GM23338 (cell line): ENCODE data around the gene KCNK10. TPM values are rescaled to one million over a fixed set of nuclear protein-coding genes. Genes with fewer than 3 reads are reported as not detected.

Source experiments
- ATAC-seq: fragments of 200-7000 bp; cut with Tn5 transposase; 3 replicates; pipeline ENCODE4 v1.9.1; 2020
- DNase-seq: peaks from one replicate; pipeline ENCODE4 v3.0.0-alpha.2; 2015; ENCODE audit warnings: low spot score
- H2AFZ ChIP-seq: fragments of 200-600 bp; sonication (generic); 2 replicates; pipeline ENCODE4 v1.8.0; 2016; ENCODE audit warnings: antibody characterized with exemption, mild to moderate bottlenecking, moderate library complexity
- H3F3A ChIP-seq: fragments of 200-600 bp; sonication (generic); replicated peaks from 2 replicates; pipeline ENCODE4 v1.8.0; 2017; ENCODE audit warnings: antibody characterized with exemption, mixed run types, low read depth
- H3K27ac ChIP-seq: fragments of 200-600 bp; sonication (generic); 2 replicates; pipeline ENCODE4 v1.6.1; 2016; ENCODE audit warnings: low read depth
- H3K27me3 ChIP-seq: fragments of 200-600 bp; sonication (generic); 2 replicates; pipeline ENCODE4 v1.8.0; 2016; ENCODE audit warnings: mild to moderate bottlenecking, mixed run types, moderate library complexity; ENCODE audit not compliant: insufficient read depth
- H3K36me3 ChIP-seq: fragments of 200-600 bp; sonication (generic); 2 replicates; pipeline ENCODE4 v1.8.0; 2016; ENCODE audit warnings: mild to moderate bottlenecking; ENCODE audit not compliant: insufficient read depth
- H3K4me1 ChIP-seq: fragments of 200-600 bp; sonication (generic); 2 replicates; pipeline ENCODE4 v1.8.0; 2016; ENCODE audit warnings: mild to moderate bottlenecking, moderate library complexity; ENCODE audit not compliant: insufficient read depth
- H3K4me2 ChIP-seq: fragments of 200-600 bp; sonication (generic); 2 replicates; pipeline ENCODE4 v1.7.1; 2017; ENCODE audit warnings: mixed run types
- H3K4me3 ChIP-seq: fragments of 200-600 bp; sonication (generic); 2 replicates; pipeline ENCODE4 v1.6.1; 2016; ENCODE audit warnings: mixed run types
- H3K79me2 ChIP-seq: fragments of 200-600 bp; sonication (generic); replicated peaks from 2 replicates; pipeline ENCODE4 v1.8.0; 2017; ENCODE audit warnings: mild to moderate bottlenecking; ENCODE audit not compliant: insufficient read depth
- H3K9me2 ChIP-seq: fragments of 200-600 bp; sonication (generic); 2 replicates; pipeline ENCODE4 v1.8.0; 2017; ENCODE audit not compliant: insufficient read depth
- H4K20me1 ChIP-seq: fragments of 200-600 bp; sonication (generic); replicated peaks from 2 replicates; pipeline ENCODE4 v1.8.0; 2017; ENCODE audit warnings: mild to moderate bottlenecking; ENCODE audit not compliant: insufficient read depth
- H3K27ac Mint-ChIP-seq: 2 replicates; pipeline ENCODE4 v1.8.0; 2020; ENCODE audit warnings: inconsistent platforms, mild to moderate bottlenecking, moderate library complexity, mixed read lengths
- H3K27me3 Mint-ChIP-seq: 3 replicates; pipeline ENCODE4 v1.8.0; 2022; ENCODE audit warnings: low read depth, mild to moderate bottlenecking, moderate library complexity, mixed read lengths, inconsistent platforms; ENCODE audit not compliant: insufficient read depth, poor library complexity
- H3K36me3 Mint-ChIP-seq: 3 replicates; pipeline ENCODE4 v1.8.0; 2021; ENCODE audit warnings: low read depth, mild to moderate bottlenecking, inconsistent platforms, moderate library complexity, mixed read lengths
- H3K4me1 Mint-ChIP-seq: 3 replicates; pipeline ENCODE4 v1.8.0; 2020; ENCODE audit warnings: mild to moderate bottlenecking, inconsistent platforms, mixed read lengths
- H3K4me3 Mint-ChIP-seq: 3 replicates; pipeline ENCODE4 v1.8.0; 2021; ENCODE audit warnings: moderate library complexity, mild to moderate bottlenecking, inconsistent platforms, mixed read lengths
- H3K9me3 Mint-ChIP-seq: 3 replicates; pipeline ENCODE4 v1.8.0; 2020; ENCODE audit warnings: moderate library complexity, mild to moderate bottlenecking, inconsistent platforms, mixed read lengths
- CREB1 ChIP-seq: fragments of 250-450 bp; sonication (Bioruptor Pico); IDR thresholded peaks from 2 replicates; pipeline ENCODE4 v1.5.0; 2020; ENCODE audit warnings: low read depth, mild to moderate bottlenecking, moderate library complexity
- EZH2 ChIP-seq: fragments of 200-600 bp; sonication (generic); IDR thresholded peaks from one replicate; pipeline ENCODE4 v1.8.0; 2017; ENCODE audit warnings: antibody characterized with exemption, mild to moderate bottlenecking, low read depth; ENCODE audit not compliant: unreplicated experiment
- EZH2phosphoT487 ChIP-seq: fragments of 200-600 bp; sonication (generic); IDR thresholded peaks from one replicate; pipeline ENCODE4 v1.8.1; 2018; ENCODE audit warnings: antibody characterized with exemption; ENCODE audit not compliant: unreplicated experiment
- NANOG ChIP-seq: IDR thresholded peaks from 2 replicates; pipeline ENCODE4 v1.6.1; 2016; ENCODE audit warnings: antibody characterized with exemption, borderline replicate concordance
- POLR2AphosphoS5 ChIP-seq: IDR thresholded peaks from 2 replicates; pipeline ENCODE4 v1.6.1; 2016; ENCODE audit warnings: antibody characterized with exemption, low read depth
- STAT1 ChIP-seq: IDR thresholded peaks from one replicate; pipeline ENCODE4 v1.6.1; 2016; ENCODE audit warnings: antibody characterized with exemption; ENCODE audit not compliant: unreplicated experiment
- ZNF114 ChIP-seq: fragments of 250-450 bp; sonication (Bioruptor Pico); IDR thresholded peaks from 2 replicates; pipeline ENCODE4 v1.5.0; 2020; ENCODE audit warnings: mild to moderate bottlenecking, moderate library complexity
- ZNF331 ChIP-seq: fragments of 250-450 bp; sonication (Bioruptor Pico); IDR thresholded peaks from 2 replicates; pipeline ENCODE4 v1.5.0; 2020; ENCODE audit warnings: low read depth, mild to moderate bottlenecking, moderate library complexity
- polyA plus RNA-seq: library from polyadenylated mRNA; unstranded; fragments of >200 nt; fragmentation: Nextera tagmentation; extraction: Ambion mirVana; gene quantifications from 2 replicates; pipeline ENCODE4 v1.2.1, GENCODE V29; 2016
- total RNA-seq: library from RNA; depleted of rRNA; stranded (reverse); fragments of >200 nt; shearing (Covaris generic); gene quantifications from 2 replicates; pipeline ENCODE4 v1.2.3, GENCODE V29; 2014
- TF ChIP-seq, protein P1 (sequence below): IDR thresholded peaks from 2 replicates; pipeline ENCODE4 v1.6.1; 2016; ENCODE audit warnings: antibody characterized with exemption
- TF ChIP-seq, protein P2 (sequence below), 2 experiments: fragments of 200-600 bp in 1 of 2; sonication (generic) in 1 of 2; conservative IDR thresholded peaks; 2 replicates each; pipeline versions ENCODE4 v1.5.1 to v1.6.1; 2016 to 2017; ENCODE audit warnings: antibody characterized with exemption in 2 of 2, low read depth in 2 of 2, mild to moderate bottlenecking in 2 of 2, moderate library complexity in 1 of 2
- TF ChIP-seq, protein P3 (sequence below): IDR thresholded peaks from one replicate; pipeline ENCODE4 v1.6.1; 2018; ENCODE audit warnings: antibody characterized with exemption; ENCODE audit not compliant: unreplicated experiment

KCNK10 gene
- total and polyA plus RNA-seq, 2 experiments from 2014 or later = 0.29 to 1.0 TPM

DNA sequence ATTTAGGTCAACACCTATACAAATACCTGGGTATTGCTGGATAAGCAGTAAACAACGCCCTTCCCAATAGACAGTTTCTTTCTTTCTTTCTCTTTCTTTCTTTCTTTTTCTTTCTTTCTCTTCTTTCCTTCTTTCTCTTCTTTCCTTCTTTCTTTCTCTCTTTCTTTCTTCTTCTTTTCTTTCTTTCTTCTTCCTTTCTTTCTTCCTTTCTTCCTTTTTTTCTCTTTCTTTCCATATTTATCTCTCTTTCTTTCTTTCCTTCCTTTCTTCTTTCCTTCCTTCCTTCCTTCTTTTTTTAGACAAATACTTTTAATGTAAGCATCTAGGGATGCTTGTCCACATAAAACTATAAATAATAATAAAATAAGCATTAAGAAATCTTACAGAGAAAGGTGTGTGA is 123.2 kb downstream of the KCNK10 start (continued):
- TF ChIP-seq, protein P1, sequence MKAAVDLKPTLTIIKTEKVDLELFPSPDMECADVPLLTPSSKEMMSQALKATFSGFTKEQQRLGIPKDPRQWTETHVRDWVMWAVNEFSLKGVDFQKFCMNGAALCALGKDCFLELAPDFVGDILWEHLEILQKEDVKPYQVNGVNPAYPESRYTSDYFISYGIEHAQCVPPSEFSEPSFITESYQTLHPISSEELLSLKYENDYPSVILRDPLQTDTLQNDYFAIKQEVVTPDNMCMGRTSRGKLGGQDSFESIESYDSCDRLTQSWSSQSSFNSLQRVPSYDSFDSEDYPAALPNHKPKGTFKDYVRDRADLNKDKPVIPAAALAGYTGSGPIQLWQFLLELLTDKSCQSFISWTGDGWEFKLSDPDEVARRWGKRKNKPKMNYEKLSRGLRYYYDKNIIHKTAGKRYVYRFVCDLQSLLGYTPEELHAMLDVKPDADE = no peak
- TF ChIP-seq ZNF331 (CRISPR knock-in tag) (no peak), POLR2AphosphoS5 (no peak), STAT1 (no peak)
- TF ChIP-seq, protein P2, sequence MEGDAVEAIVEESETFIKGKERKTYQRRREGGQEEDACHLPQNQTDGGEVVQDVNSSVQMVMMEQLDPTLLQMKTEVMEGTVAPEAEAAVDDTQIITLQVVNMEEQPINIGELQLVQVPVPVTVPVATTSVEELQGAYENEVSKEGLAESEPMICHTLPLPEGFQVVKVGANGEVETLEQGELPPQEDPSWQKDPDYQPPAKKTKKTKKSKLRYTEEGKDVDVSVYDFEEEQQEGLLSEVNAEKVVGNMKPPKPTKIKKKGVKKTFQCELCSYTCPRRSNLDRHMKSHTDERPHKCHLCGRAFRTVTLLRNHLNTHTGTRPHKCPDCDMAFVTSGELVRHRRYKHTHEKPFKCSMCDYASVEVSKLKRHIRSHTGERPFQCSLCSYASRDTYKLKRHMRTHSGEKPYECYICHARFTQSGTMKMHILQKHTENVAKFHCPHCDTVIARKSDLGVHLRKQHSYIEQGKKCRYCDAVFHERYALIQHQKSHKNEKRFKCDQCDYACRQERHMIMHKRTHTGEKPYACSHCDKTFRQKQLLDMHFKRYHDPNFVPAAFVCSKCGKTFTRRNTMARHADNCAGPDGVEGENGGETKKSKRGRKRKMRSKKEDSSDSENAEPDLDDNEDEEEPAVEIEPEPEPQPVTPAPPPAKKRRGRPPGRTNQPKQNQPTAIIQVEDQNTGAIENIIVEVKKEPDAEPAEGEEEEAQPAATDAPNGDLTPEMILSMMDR (conservative IDR thresholded peaks at IDR 0.05; ENCODE audit: low read depth in 2 of 2) = no peak
- TF ChIP-seq, protein P3, sequence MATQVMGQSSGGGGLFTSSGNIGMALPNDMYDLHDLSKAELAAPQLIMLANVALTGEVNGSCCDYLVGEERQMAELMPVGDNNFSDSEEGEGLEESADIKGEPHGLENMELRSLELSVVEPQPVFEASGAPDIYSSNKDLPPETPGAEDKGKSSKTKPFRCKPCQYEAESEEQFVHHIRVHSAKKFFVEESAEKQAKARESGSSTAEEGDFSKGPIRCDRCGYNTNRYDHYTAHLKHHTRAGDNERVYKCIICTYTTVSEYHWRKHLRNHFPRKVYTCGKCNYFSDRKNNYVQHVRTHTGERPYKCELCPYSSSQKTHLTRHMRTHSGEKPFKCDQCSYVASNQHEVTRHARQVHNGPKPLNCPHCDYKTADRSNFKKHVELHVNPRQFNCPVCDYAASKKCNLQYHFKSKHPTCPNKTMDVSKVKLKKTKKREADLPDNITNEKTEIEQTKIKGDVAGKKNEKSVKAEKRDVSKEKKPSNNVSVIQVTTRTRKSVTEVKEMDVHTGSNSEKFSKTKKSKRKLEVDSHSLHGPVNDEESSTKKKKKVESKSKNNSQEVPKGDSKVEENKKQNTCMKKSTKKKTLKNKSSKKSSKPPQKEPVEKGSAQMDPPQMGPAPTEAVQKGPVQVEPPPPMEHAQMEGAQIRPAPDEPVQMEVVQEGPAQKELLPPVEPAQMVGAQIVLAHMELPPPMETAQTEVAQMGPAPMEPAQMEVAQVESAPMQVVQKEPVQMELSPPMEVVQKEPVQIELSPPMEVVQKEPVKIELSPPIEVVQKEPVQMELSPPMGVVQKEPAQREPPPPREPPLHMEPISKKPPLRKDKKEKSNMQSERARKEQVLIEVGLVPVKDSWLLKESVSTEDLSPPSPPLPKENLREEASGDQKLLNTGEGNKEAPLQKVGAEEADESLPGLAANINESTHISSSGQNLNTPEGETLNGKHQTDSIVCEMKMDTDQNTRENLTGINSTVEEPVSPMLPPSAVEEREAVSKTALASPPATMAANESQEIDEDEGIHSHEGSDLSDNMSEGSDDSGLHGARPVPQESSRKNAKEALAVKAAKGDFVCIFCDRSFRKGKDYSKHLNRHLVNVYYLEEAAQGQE = no peak

DNA sequence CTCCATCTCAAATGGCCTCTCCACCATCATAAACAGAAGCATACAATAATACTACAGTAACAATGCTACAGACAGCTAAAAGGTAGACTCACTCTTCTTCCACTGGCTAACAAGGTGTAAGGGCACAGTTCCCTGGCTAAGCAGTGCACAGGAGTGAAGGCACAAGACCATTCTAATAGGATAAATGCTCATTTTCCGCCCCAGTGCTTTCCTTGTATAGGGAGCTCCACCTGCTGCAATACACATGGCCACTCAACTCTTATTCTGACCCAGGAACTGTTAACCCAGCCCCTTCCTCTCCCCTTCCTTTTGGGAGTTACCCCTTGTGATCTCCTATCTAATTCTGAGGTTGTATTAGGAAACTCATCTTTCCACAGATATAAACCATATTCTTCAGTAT is 124.6 kb downstream of the KCNK10 start:
- H3K4me3 Mint-ChIP-seq = no peak overlapping the region
- Histone ChIP-seq H3K4me3 (no peak overlapping the region), H3K4me1 (peaks cover 10% of the 10 kb centered on the region; the same call in 1 of the 2 replicates), H3K9me2 (peaks cover 2% of the 10 kb centered on the region; the same call in 1 of the 2 replicates), H3K27ac (no peak overlapping the region), H4K20me1 (no peaks in the 10 kb centered on the region), H3F3A (no peaks in the 10 kb centered on the region), H2AFZ (no peak overlapping the region), H3K27me3 (no peaks in the 10 kb centered on the region), H3K79me2 (no peaks in the 10 kb centered on the region), H3K4me2 (no peak overlapping the region), H3K36me3 (no peaks in the 10 kb centered on the region)
- H3K36me3 Mint-ChIP-seq = no peaks in the 10 kb centered on the region
- no peak for ATAC-seq
- H3K27ac Mint-ChIP-seq = no peak overlapping the region
- no peak for TF ChIP-seq EZH2phosphoT487
- no peak for TF ChIP-seq EZH2
- no peak for TF ChIP-seq NANOG
- no peak for TF ChIP-seq ZNF114
- TF ChIP-seq CREB1 (CRISPR knock-in tag) = no peak
- TF ChIP-seq, protein P1 = no peak
- no peak for TF ChIP-seq POLR2AphosphoS5
- TF ChIP-seq, protein P2 (conservative IDR thresholded peaks at IDR 0.05; ENCODE audit: low read depth in 2 of 2) = no peak
- TF ChIP-seq, protein P3 = no peak
- peaks cover 23% of the 10 kb centered on the region for H3K4me1 Mint-ChIP-seq
- no peak for DNase-seq
- peaks cover 4% of the 10 kb centered on the region for H3K27me3 Mint-ChIP-seq
- H3K9me3 Mint-ChIP-seq = no peaks in the 10 kb centered on the region
